ENCODE data around the gene SIT1. TPM values are rescaled to one million over a fixed set of nuclear protein-coding genes. Genes with fewer than 3 reads are reported as not detected.
A peak's percentile ranks its signal among the peaks of the same experiment; 100 is the strongest.

SIT1 gene
- total RNA-seq, 2 experiments from 2014 or later: 74.6 to 75.8 TPM

- intact Hi-C loops (cut with micrococcal nuclease): loop anchor here (2.0 to 5.0 kb wide), 4 partner anchors 39 to 586 kb away; partner anchors contain the start of genes HINT2, TESK1 and VCP
- Mint-ChIP-seq H3K9me3 (peaks cover 2% of the 10 kb centered on the region), H3K27ac (peak within 1 kb of the TSS; percentile 96), H3K4me1 (ENCODE audit: low read depth) (peaks cover 68% of the 10 kb centered on the region), H3K27me3 (peaks cover 2% of the 10 kb centered on the region), H3K4me3 (peak within 1 kb of the TSS; percentile 86), H3K36me3 (peaks cover 40% of the 10 kb centered on the region)
- ChIA-PET POLR2A (interaction anchor here (0.6 to 3.3 kb wide), 11 partner anchors 10 to 98 kb away, joined by 3 to 43 read pairs (median 3); partner anchors contain the start of genes CREB3 and TLN1), CTCF (interaction anchor here (0.6 to 12.1 kb wide), 28 partner anchors 9 to 223 kb away, joined by 3 to 101 read pairs (median 4); partner anchors contain the start of genes CA9, CD72, CREB3 and GBA2)
- peak; percentile 85 for DNase-seq
These were observed 7.6 kb upstream of the SIT1 start, which contains the start of gene CCDC107 for GRCh38 chr9:35658137-35658967. Gene CCDC107, plus strand, starts transcription at chr9:35658292. Its CDS starts 88 bp downstream, at chr9:35658380.

DNA sequence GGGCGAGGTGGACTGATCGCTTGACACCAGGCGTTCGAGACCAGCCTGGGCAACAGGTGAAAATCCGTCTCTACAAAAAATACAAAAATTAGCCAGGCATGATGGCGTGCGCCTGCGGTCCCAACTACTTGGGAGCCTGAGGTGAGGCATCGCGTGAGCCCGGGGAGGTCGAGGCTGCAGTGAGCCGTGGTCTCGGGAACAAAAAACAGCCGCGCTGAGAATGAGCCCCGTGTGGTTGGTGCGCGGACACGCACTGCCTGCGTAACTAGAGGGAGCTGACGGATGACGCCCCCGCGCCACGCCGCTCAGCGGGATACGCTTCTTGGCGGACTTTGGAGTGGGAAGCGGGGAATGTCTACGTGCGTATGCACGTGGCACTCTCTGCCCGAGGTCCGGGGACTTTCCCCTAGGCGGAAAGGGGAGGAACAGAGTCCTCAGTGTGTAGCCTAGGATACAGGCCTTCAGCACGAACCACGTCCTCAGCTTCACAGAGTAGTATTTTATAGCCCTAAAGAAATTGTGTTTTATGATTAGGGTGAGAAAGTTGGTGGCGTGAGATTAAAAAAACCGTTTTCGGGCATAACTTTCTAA lies 6.9 kb upstream of the SIT1 start, which contains the start of gene RMRP:
RMRP (minus strand) TSS at position 474 of the 591 bp plus-strand sequence.
- H3K36me3 Mint-ChIP-seq: peaks cover 33% of the 10 kb centered on the region
- peak within 1 kb of the TSS; percentile 96 for H3K27ac Mint-ChIP-seq
- intact Hi-C loops (cut with micrococcal nuclease): loop anchor here (1.0 to 5.0 kb wide), 7 partner anchors 8 to 585 kb away; partner anchors contain the start of genes CREB3, HINT2, TESK1 and TLN1
- peaks cover 64% of the 10 kb centered on the region for H3K4me1 Mint-ChIP-seq (ENCODE audit: low read depth)
- peaks cover 2% of the 10 kb centered on the region for H3K27me3 Mint-ChIP-seq
- H3K9me3 Mint-ChIP-seq: peaks cover 2% of the 10 kb centered on the region
- POLR2A ChIA-PET: interaction anchor here (0.6 to 3.3 kb wide), 14 partner anchors 10 to 99 kb away, joined by 3 to 43 read pairs (median 3); partner anchors contain the start of genes CREB3 and TLN1
- H3K4me3 Mint-ChIP-seq: peak within 1 kb of the TSS; percentile 86
- peak; percentile 96 for DNase-seq
- CTCF ChIA-PET: interaction anchor here (0.7 to 12.1 kb wide), 21 partner anchors 10 to 224 kb away, joined by 3 to 101 read pairs (median 5); partner anchors contain the start of genes CA9, CREB3, GBA2 and RGP1

DNA sequence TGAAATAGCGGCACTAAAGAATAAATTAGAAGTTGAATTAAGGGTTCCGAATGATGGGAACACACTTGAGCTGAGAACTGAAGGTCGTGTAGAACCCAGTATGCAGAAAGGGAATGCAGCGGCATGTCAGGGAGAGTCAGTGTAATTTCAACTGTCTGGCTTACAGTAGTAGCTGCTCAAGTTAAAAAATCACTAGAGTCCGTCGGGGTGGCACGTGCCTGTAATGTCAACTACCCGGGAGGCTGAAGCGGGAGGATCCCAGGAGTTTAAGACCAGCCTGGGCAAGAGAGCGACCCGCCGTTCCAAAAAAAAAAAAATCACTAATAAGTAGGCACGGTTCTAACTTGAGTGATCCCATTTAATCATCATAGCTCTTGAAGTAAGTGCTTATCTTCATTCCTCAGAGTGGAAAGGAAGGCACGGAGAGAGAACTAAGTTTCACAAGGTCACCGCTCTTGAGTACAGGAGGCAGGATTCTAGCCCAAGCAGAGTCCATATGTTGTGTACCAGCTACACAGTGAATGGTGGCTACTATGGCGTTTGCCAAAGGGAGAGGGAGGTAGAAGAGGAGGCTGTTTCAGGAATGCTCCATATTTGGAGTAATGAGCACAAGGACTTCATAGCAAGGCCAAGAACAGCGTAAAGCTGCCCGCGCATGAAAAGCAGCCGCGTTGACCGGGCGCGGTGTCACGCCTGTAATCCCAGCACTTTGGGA lies 6.3 kb upstream of the SIT1 start:
- peak overlapping the region; percentile 96 for H3K27ac Mint-ChIP-seq
- ChIA-PET CTCF (interaction anchor here (0.9 to 12.1 kb wide), 11 partner anchors 10 to 225 kb away, joined by 3 to 101 read pairs (median 8); partner anchors contain the start of genes CA9, CREB3, SPAG8 and TLN1), POLR2A (interaction anchor here (0.7 to 3.3 kb wide), 6 partner anchors 9 to 75 kb away, joined by 3 to 43 read pairs (median 6); partner anchors contain the start of genes CREB3 and TLN1)
- peaks cover 2% of the 10 kb centered on the region for H3K27me3 Mint-ChIP-seq
- H3K36me3 Mint-ChIP-seq: peaks cover 28% of the 10 kb centered on the region
- peaks cover 2% of the 10 kb centered on the region for H3K9me3 Mint-ChIP-seq
- H3K4me1 Mint-ChIP-seq (ENCODE audit: low read depth): peaks cover 61% of the 10 kb centered on the region
- DNase-seq: no peak
- H3K4me3 Mint-ChIP-seq: peak overlapping the region; percentile 86
- intact Hi-C loops (cut with micrococcal nuclease): loop anchor here (1.0 to 5.0 kb wide), 5 partner anchors 8 to 585 kb away; partner anchors contain the start of genes CREB3, TLN1 and VCP

GRCh38 chr9:35656348-35656747 lies 5.6 kb upstream of the SIT1 start:
- CTCF ChIA-PET: interaction anchor here (1.3 to 12.1 kb wide), 4 partner anchors 9 to 73 kb away, joined by 3 to 101 read pairs (median 44); partner anchors contain the start of genes CREB3 and TLN1
- POLR2A ChIA-PET: interaction anchor here (1.0 to 3.3 kb wide), 3 partner anchors 8 to 37 kb away, joined by 3 to 43 read pairs (median 4); no protein-coding TSS in a partner anchor
- Mint-ChIP-seq H3K27me3 (peaks cover 2% of the 10 kb centered on the region), H3K36me3 (peaks cover 23% of the 10 kb centered on the region), H3K4me1 (ENCODE audit: low read depth) (peaks cover 62% of the 10 kb centered on the region), H3K4me3 (peak overlapping the region; percentile 5), H3K9me3 (peaks cover 2% of the 10 kb centered on the region), H3K27ac (peak overlapping the region; percentile 45)
- intact Hi-C loops (cut with micrococcal nuclease): loop anchor here (5.0 kb wide), 2 partner anchors 41 to 584 kb away; partner anchors contain the start of gene VCP
- DNase-seq: no peak

DNA sequence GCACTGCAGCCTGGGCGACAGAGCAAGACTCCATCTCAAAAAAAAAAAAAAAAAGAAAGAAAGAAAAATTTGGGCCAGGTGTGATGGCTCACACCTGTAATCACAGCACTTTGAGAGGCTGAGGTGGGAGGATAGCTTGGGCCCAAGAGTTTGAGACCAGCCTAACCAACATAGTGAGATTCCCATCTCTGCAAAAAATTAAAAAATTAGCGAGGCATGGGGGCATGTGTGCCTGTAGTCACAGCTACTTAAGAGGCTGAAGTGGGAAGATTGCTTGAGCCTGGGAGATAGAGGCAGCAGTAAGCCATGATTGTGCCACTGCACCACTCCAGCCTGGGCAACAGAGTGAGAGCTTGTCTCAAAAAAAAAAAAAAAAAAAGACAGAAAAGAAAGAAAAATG lies 2.9 kb upstream of the SIT1 start:
- ChIA-PET POLR2A (no interaction called here), CTCF (interaction anchor here (1.1 kb wide), 1 partner anchor 37 kb away, joined by 3 read pairs; no protein-coding TSS in a partner anchor)
- peaks cover 2% of the 10 kb centered on the region for H3K27me3 Mint-ChIP-seq
- H3K27ac Mint-ChIP-seq: no peak overlapping the region
- H3K4me3 Mint-ChIP-seq: no peak overlapping the region
- no peak for DNase-seq
- peaks cover 13% of the 10 kb centered on the region for H3K36me3 Mint-ChIP-seq
- peaks cover 51% of the 10 kb centered on the region for H3K4me1 Mint-ChIP-seq (ENCODE audit: low read depth)
- intact Hi-C loops (cut with micrococcal nuclease): no loop called here
- peaks cover 2% of the 10 kb centered on the region for H3K9me3 Mint-ChIP-seq

GRCh38 chr9:35652829-35653209 lies 2.1 kb upstream of the SIT1 start:
- DNase-seq: no peak
- CTCF ChIA-PET: no interaction called here
- no peak overlapping the region for H3K4me3 Mint-ChIP-seq
- peaks cover under 1% of the 10 kb centered on the region for H3K9me3 Mint-ChIP-seq
- H3K27ac Mint-ChIP-seq: no peak overlapping the region
- intact Hi-C loops (cut with micrococcal nuclease): no loop called here
- H3K36me3 Mint-ChIP-seq: peaks cover 13% of the 10 kb centered on the region
- POLR2A ChIA-PET: no interaction called here
- peaks cover under 1% of the 10 kb centered on the region for H3K27me3 Mint-ChIP-seq
- peaks cover 57% of the 10 kb centered on the region for H3K4me1 Mint-ChIP-seq (ENCODE audit: low read depth)

DNA sequence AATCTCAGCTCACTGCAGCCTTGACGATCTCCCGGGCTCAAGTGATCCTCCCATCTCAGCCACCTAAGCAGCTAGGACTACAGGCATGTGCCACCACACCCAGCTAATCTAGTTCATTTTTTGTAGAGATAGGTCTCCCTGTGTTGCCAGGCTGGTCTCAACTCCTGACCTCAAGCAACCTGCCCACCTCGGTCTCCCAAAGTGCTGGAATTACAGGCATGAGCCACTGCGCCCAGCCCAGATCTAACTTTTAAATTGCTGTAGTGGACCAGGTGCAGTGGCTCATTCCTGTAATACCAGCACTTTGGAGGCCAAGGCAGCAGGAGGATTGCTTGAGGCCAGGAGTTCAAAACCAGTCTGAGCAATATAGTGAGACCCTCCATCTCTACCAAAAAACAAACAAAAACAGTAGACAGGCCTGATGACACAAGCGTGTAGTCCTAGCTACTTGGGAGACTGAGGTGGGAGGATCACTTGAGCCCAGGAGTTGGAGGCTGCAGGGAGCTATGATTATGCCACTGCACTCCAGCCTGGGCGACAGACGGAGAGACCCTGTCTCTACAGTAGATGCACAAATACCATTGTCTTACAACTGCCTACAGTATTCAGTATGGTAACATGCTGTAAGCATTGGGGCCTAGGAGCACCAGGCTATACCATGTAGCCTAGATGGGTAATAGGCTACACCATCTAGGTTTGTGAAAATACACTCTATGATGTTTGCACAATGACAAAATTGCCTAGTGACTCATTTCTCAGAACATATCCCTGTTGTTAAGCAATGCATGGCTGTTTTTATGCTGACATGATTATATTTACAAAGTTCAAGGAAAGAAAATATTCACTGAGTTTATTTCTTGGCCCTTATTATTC lies 1.5 kb upstream of the SIT1 start:
- ChIA-PET POLR2A (no interaction called here), CTCF (interaction anchor here (1.7 kb wide), 1 partner anchor 44 kb away, joined by 4 read pairs; no protein-coding TSS in a partner anchor)
- H3K36me3 Mint-ChIP-seq: peaks cover 10% of the 10 kb centered on the region
- peaks cover 57% of the 10 kb centered on the region for H3K4me1 Mint-ChIP-seq (ENCODE audit: low read depth)
- intact Hi-C loops (cut with micrococcal nuclease): no loop called here
- no peak for DNase-seq
- H3K9me3 Mint-ChIP-seq: no peaks in the 10 kb centered on the region
- no peaks in the 10 kb centered on the region for H3K27me3 Mint-ChIP-seq
- H3K4me3 Mint-ChIP-seq: peak overlapping the region; percentile 1
- peak overlapping the region; percentile 96 for H3K27ac Mint-ChIP-seq

DNA sequence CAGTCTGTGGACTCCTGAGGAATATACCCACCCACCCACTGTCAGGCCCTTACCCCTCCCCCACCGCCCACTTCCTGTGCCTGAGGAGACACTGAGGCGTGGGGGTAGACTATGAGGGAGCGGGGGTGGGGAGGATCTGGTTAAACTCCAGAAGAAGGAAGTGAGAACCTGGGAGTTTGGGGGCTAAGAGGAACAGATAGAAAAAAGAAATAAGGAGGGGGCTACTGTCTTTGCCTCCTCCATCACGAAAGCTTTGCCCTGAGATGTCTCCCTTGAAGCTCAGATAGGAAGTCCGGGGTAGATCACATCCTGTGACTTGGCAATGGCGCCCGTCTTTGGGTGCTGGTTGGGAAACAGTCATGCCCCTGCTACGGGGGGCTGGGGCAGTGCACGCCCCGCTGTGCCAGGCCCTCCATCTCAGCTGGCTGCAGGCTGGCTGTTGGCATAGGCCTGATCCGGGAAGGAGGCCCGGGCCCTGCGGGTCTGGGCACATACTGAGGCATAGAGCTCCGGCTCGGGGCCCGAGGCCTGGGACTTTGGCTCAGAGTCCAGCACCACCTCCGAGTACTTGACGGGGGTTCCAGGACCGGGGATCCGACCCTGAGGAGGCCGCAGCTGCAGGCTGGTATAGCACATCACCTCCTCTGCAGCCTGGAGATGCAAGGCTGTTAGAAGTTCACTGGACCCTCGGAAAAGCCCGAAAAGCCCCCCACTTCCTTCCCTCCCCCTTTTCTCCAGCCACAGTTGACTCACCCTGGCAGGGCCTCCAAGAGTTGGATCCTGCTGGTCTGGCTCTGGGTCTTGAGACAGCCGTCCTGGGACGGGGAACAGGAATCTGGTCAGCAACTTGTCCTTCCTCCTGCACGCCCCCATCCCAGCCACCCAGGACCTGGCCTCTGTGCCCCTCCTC lies 1.0 kb downstream of the SIT1 start:
- DNase-seq: peak; percentile 66
- intact Hi-C loops (cut with micrococcal nuclease): loop anchor here (1.0 to 5.0 kb wide), 2 partner anchors 8 to 537 kb away; no protein-coding TSS in a partner anchor
- Mint-ChIP-seq H3K36me3 (peaks cover 11% of the 10 kb centered on the region), H3K27me3 (no peaks in the 10 kb centered on the region), H3K27ac (peak overlapping the region; percentile 96), H3K4me3 (peak overlapping the region; percentile 93), H3K4me1 (ENCODE audit: low read depth) (peaks cover 50% of the 10 kb centered on the region), H3K9me3 (no peaks in the 10 kb centered on the region)
- POLR2A ChIA-PET: interaction anchor here (0.6 to 4.6 kb wide), 11 partner anchors 8 to 83 kb away, joined by 3 to 43 read pairs (median 5); partner anchors contain the start of genes ARHGEF39, CCDC107, CREB3 and RMRP
- CTCF ChIA-PET: interaction anchor here (0.8 to 6.2 kb wide), 13 partner anchors 7 to 85 kb away, joined by 3 to 82 read pairs (median 5); partner anchors contain the start of genes CCDC107, CREB3, RMRP and TLN1

- peaks cover 17% of the 10 kb centered on the region for H3K36me3 Mint-ChIP-seq
- peak; percentile 95 for DNase-seq
- H3K4me1 Mint-ChIP-seq (ENCODE audit: low read depth): peaks cover 49% of the 10 kb centered on the region
- CTCF ChIA-PET: interaction anchor here (0.7 to 6.2 kb wide), 22 partner anchors 8 to 152 kb away, joined by 3 to 82 read pairs (median 9); partner anchors contain the start of genes ARHGEF39, CCDC107, CREB3 and GBA2
- POLR2A ChIA-PET: interaction anchor here (0.6 to 4.6 kb wide), 15 partner anchors 9 to 757 kb away, joined by 3 to 43 read pairs (median 4); partner anchors contain the start of genes ARHGEF39, CCDC107, CREB3 and RMRP
- no peaks in the 10 kb centered on the region for H3K27me3 Mint-ChIP-seq
- peak overlapping the region; percentile 93 for H3K27ac Mint-ChIP-seq
- peak overlapping the region; percentile 91 for H3K4me3 Mint-ChIP-seq
- no peaks in the 10 kb centered on the region for H3K9me3 Mint-ChIP-seq
- intact Hi-C loops (cut with micrococcal nuclease): loop anchor here (1.0 to 5.0 kb wide), 6 partner anchors 9 to 534 kb away; partner anchors contain the start of genes ARHGEF39, CREB3 and TLN1
These were observed 4.0 kb downstream of the SIT1 start for GRCh38 chr9:35646533-35647265.
